Astrocyte (in vitro differentiated cells and primary cell): ENCODE measurements around the gene HNRNPA1L2. TPM values are rescaled to one million over a fixed set of nuclear protein-coding genes. Genes with fewer than 3 reads are reported as not detected.

ENCODE experiments used
- DNase-seq: peaks from one replicate; pipeline ENCODE4 v3.0.0-alpha.2; 2010; ENCODE audit warnings: low read depth
- FAIRE-seq: peaks from 2 replicates; lab custom pipeline; 2011; peaks lifted over from hg19 to GRCh38; lab: Jason Lieb, UNC
- H2AFZ ChIP-seq: 2 replicates; pipeline ENCODE4 v1.6.0; 2012; ENCODE audit warnings: low read depth, low read length, inconsistent platforms
- H3K27ac ChIP-seq: 2 replicates; pipeline ENCODE4 v1.5.1; 2011; ENCODE audit warnings: low read depth, low read length, inconsistent platforms
- H3K27me3 ChIP-seq: 2 replicates; pipeline ENCODE4 v1.6.0; 2011; ENCODE audit warnings: low read length, inconsistent platforms; ENCODE audit not compliant: insufficient read depth
- H3K36me3 ChIP-seq: 2 replicates; pipeline ENCODE4 v1.5.1; 2011; ENCODE audit warnings: low read length, inconsistent platforms; ENCODE audit not compliant: insufficient read depth
- H3K4me1 ChIP-seq: 2 replicates; pipeline ENCODE4 v1.5.1; 2011; ENCODE audit warnings: low read length, inconsistent platforms; ENCODE audit not compliant: insufficient read depth
- H3K4me2 ChIP-seq: 2 replicates; pipeline ENCODE4 v1.6.0; 2012; ENCODE audit warnings: low read length, inconsistent platforms
- H3K4me3 ChIP-seq: 2 replicates; pipeline ENCODE4 v1.5.1; 2011; ENCODE audit warnings: low read depth, mild to moderate bottlenecking, low read length, inconsistent platforms; ENCODE audit not compliant: insufficient read depth
- H3K79me2 ChIP-seq: 2 replicates; pipeline ENCODE4 v1.6.0; 2012; ENCODE audit warnings: mild to moderate bottlenecking, low read length, inconsistent platforms; ENCODE audit not compliant: insufficient read depth
- H3K9ac ChIP-seq: 2 replicates; pipeline ENCODE4 v1.6.0; 2012; ENCODE audit warnings: mild to moderate bottlenecking, low read length, inconsistent platforms
- H3K9me3 ChIP-seq: 2 replicates; pipeline ENCODE4 v1.5.1; 2012; ENCODE audit warnings: low read depth, mild to moderate bottlenecking, low read length, inconsistent platforms; ENCODE audit not compliant: insufficient read depth
- H4K20me1 ChIP-seq: 2 replicates; pipeline ENCODE4 v1.6.0; 2012; ENCODE audit warnings: low read length, inconsistent platforms; ENCODE audit not compliant: insufficient read depth
- H3K27ac Mint-ChIP-seq: one replicate; pipeline ENCODE4 v1.8.0; 2021; ENCODE audit warnings: mild to moderate bottlenecking, mixed read lengths; ENCODE audit not compliant: unreplicated experiment
- H3K27me3 Mint-ChIP-seq: one replicate; pipeline ENCODE4 v1.8.0; 2021; ENCODE audit warnings: low read depth, mixed read lengths; ENCODE audit not compliant: unreplicated experiment
- H3K36me3 Mint-ChIP-seq: one replicate; pipeline ENCODE4 v1.8.0; 2021; ENCODE audit warnings: low read depth, mixed read lengths; ENCODE audit not compliant: unreplicated experiment
- H3K4me1 Mint-ChIP-seq: one replicate; pipeline ENCODE4 v1.8.0; 2021; ENCODE audit warnings: low read depth, mixed read lengths; ENCODE audit not compliant: unreplicated experiment
- H3K4me3 Mint-ChIP-seq: one replicate; pipeline ENCODE4 v1.8.0; 2021; ENCODE audit warnings: mild to moderate bottlenecking, moderate library complexity, mixed read lengths; ENCODE audit not compliant: unreplicated experiment
- H3K9me3 Mint-ChIP-seq: one replicate; pipeline ENCODE4 v1.8.0; 2021; ENCODE audit warnings: mild to moderate bottlenecking, mixed read lengths; ENCODE audit not compliant: unreplicated experiment
- CTCF ChIP-seq: IDR thresholded peaks from 2 replicates; pipeline ENCODE4 v1.5.1; 2011; ENCODE audit warnings: low read depth, mild to moderate bottlenecking, inconsistent platforms, low read length, moderate library complexity; ENCODE audit not compliant: insufficient read depth
- EZH2 ChIP-seq: IDR thresholded peaks from 2 replicates; pipeline ENCODE4 v1.6.1; 2012; ENCODE audit warnings: mild to moderate bottlenecking, low read length, inconsistent platforms; ENCODE audit not compliant: insufficient read depth
- total RNA-seq: library from RNA; stranded (reverse); gene quantifications from 2 replicates; pipeline ENCODE4 v1.2.1, GENCODE V29; 2021

The HNRNPA1L2 gene
- total RNA-seq, 1 donor from 2014 or later: 6.4 TPM

- Histone ChIP-seq H3K4me3 (no peak overlapping the region), H3K9me3 (no peaks in the 10 kb centered on the region), H3K9ac (no peak overlapping the region), H4K20me1 (no peaks in the 10 kb centered on the region), H2AFZ (no peak overlapping the region), H3K4me2 (no peak overlapping the region), H3K79me2 (peaks cover 24% of the 10 kb centered on the region), H3K36me3 (no peaks in the 10 kb centered on the region), H3K4me1 (peaks cover 5% of the 10 kb centered on the region), H3K27me3 (no peaks in the 10 kb centered on the region), H3K27ac (no peak overlapping the region)
- no peak for FAIRE-seq
- no peak overlapping the region for H3K27ac Mint-ChIP-seq
- no peaks in the 10 kb centered on the region for H3K36me3 Mint-ChIP-seq
- H3K4me3 Mint-ChIP-seq: no peak overlapping the region
- H3K27me3 Mint-ChIP-seq: no peaks in the 10 kb centered on the region
- no peak for DNase-seq
- H3K4me1 Mint-ChIP-seq: peaks cover 4% of the 10 kb centered on the region
- no peak for TF ChIP-seq EZH2
- TF ChIP-seq CTCF: no peak
- no peaks in the 10 kb centered on the region for H3K9me3 Mint-ChIP-seq
Observed at GRCh38 chr13:52615134-52615801, 27.0 kb upstream of the HNRNPA1L2 start.

- DNase-seq (no peak), FAIRE-seq (no peak)
- Histone ChIP-seq H3K4me2 (no peak overlapping the region), H3K79me2 (peaks cover 27% of the 10 kb centered on the region), H3K4me3 (no peak overlapping the region), H3K27ac (no peak overlapping the region), H3K27me3 (no peaks in the 10 kb centered on the region), H3K4me1 (peaks cover 5% of the 10 kb centered on the region), H3K36me3 (no peaks in the 10 kb centered on the region), H4K20me1 (no peaks in the 10 kb centered on the region), H2AFZ (no peak overlapping the region), H3K9ac (no peak overlapping the region), H3K9me3 (no peaks in the 10 kb centered on the region)
- TF ChIP-seq EZH2: no peak
- TF ChIP-seq CTCF: no peak
- H3K9me3 Mint-ChIP-seq: no peaks in the 10 kb centered on the region
- H3K27me3 Mint-ChIP-seq: no peaks in the 10 kb centered on the region
- no peak overlapping the region for H3K4me3 Mint-ChIP-seq
- no peak overlapping the region for H3K27ac Mint-ChIP-seq
- no peaks in the 10 kb centered on the region for H3K36me3 Mint-ChIP-seq
- H3K4me1 Mint-ChIP-seq: peaks cover 4% of the 10 kb centered on the region
Observed at GRCh38 chr13:52615812-52616211, 26.4 kb upstream of the HNRNPA1L2 start.
